Bronchial epithelial cell (primary cell): ENCODE results near the gene CARMIL1. TPM values are rescaled to one million over a fixed set of nuclear protein-coding genes. Genes with fewer than 3 reads are reported as not detected.
"Not testable (repeated sequence)": the region's sequence is repeated elsewhere in the genome, so short reads cannot be mapped to it uniquely, and the experiment has no call there.

Experiments
- DNase-seq: peaks from one replicate; pipeline ENCODE4 v3.0.0-alpha.2; 2010; ENCODE audit warnings: low read depth
- FAIRE-seq: peaks from 2 replicates; lab custom pipeline; 2011; peaks lifted over from hg19 to GRCh38; lab: Jason Lieb, UNC
- H3K27me3 ChIP-seq: 2 replicates; pipeline ENCODE4 v1.5.1; 2011; ENCODE audit warnings: low read length; ENCODE audit not compliant: control insufficient read depth, insufficient read depth
- H3K36me3 ChIP-seq: 2 replicates; pipeline ENCODE4 v1.5.1; 2011; ENCODE audit warnings: low read length; ENCODE audit not compliant: control insufficient read depth, insufficient read depth
- H3K4me3 ChIP-seq: 2 replicates; pipeline ENCODE4 v1.5.1; 2011; ENCODE audit warnings: mild to moderate bottlenecking, low read depth, low read length, control low read depth
- CTCF ChIP-seq: IDR thresholded peaks from 2 replicates; pipeline ENCODE4 v1.5.1; 2011; ENCODE audit warnings: mild to moderate bottlenecking, moderate library complexity, low read length, control low read depth, inconsistent platforms; ENCODE audit not compliant: insufficient read depth, severe bottlenecking
- total RNA-seq: library from RNA; depleted of rRNA; stranded (reverse); fragments of >200 nt; gene quantifications from 2 replicates; pipeline ENCODE4 v1.2.1, GENCODE V29; 2014

The CARMIL1 gene
- total RNA-seq, 1 donor from 2014 or later: 12.1 TPM

GRCh38 chr6:25296217-25296905 is 17.2 kb downstream of the CARMIL1 start:
- FAIRE-seq: no peak
- no peaks in the 10 kb centered on the region for H3K27me3 ChIP-seq
- no peak for DNase-seq
- no peak overlapping the region for H3K4me3 ChIP-seq
- peaks cover 2% of the 10 kb centered on the region for H3K36me3 ChIP-seq
- no peak for TF ChIP-seq CTCF

- FAIRE-seq: no peak
Observed at GRCh38 chr6:25297039-25297441, 17.9 kb downstream of the CARMIL1 start.

GRCh38 chr6:25297823-25298522 is 18.8 kb downstream of the CARMIL1 start:
- no peak for FAIRE-seq
- no peak for TF ChIP-seq CTCF
- Histone ChIP-seq H3K36me3 (peaks cover 2% of the 10 kb centered on the region), H3K27me3 (no peaks in the 10 kb centered on the region), H3K4me3 (no peak overlapping the region)
- no peak for DNase-seq

More at GRCh38 chr6:25297039-25297441, 17.9 kb downstream of the CARMIL1 start:
- no peak for DNase-seq
- H3K36me3 ChIP-seq: peaks cover 2% of the 10 kb centered on the region
- no peaks in the 10 kb centered on the region for H3K27me3 ChIP-seq
- H3K4me3 ChIP-seq: no peak overlapping the region
- TF ChIP-seq CTCF: no peak

- not testable (repeated sequence) for FAIRE-seq, H3K27me3 ChIP-seq, H3K36me3 ChIP-seq, DNase-seq, H3K4me3 ChIP-seq
Observed at GRCh38 chr6:25298523-25298865, 19.3 kb downstream of the CARMIL1 start.

GRCh38 chr6:25301362-25301761 is 22.2 kb downstream of the CARMIL1 start:
- FAIRE-seq: no peak
- Histone ChIP-seq H3K27me3 (no peaks in the 10 kb centered on the region), H3K4me3 (no peak overlapping the region), H3K36me3 (no peaks in the 10 kb centered on the region)
- DNase-seq: no peak
- TF ChIP-seq CTCF: no peak

GRCh38 chr6:25302151-25302550 is 23.0 kb downstream of the CARMIL1 start:
- DNase-seq: no peak
- no peak for TF ChIP-seq CTCF
- FAIRE-seq: no peak
- H3K27me3 ChIP-seq: no peaks in the 10 kb centered on the region
- no peaks in the 10 kb centered on the region for H3K36me3 ChIP-seq
- no peak overlapping the region for H3K4me3 ChIP-seq
